ENCODE data around the gene ZNF569. TPM values are rescaled to one million over a fixed set of nuclear protein-coding genes. Genes with fewer than 3 reads are reported as not detected.
A peak's percentile ranks its signal among the peaks of the same experiment; 100 is the strongest.
"Not testable (repeated sequence)": the region's sequence is repeated elsewhere in the genome, so short reads cannot be mapped to it uniquely, and the experiment has no call there.

The ZNF569 gene
- total RNA-seq, 1 donor from 2014 or later, result 1.9 TPM

DNA sequence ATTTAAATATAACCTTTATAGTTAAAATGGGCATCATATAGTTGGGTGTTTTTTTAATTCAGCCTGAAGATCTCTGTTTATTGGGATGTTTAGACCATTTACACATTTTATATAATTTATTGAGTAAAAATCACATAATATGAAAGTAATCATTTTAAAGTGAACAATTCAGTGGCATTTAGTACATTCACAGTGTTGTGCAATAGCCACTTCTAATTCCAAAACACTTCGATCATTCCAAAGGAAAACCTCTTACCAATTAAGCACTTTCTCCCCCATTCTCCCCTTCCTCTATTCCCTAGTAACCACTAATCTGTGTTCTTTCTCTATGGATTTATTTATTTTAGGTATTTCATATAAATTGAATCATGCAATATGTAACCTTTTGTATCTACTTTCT, 66.2 kb downstream of the ZNF569 start:
- ATAC-seq, result no peak

DNA sequence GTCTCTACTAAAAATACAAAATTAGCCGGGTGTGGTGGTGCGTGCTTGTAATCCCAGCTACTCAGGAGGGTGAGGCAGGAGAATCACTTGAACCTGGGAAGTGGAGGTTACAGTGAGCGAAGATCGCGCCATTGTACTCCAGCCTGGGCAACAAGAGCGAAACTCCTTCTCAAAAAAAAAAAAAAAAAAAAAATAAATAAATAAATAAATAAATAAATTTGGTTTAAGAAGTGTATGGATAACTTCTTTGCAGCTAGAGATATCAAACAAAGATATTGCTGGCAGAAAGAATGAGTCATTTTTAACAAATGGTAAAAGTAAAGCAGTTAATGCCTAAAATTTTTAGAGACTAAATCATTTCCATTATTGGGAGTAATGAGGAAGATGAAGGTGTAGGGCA, 75.8 kb downstream of the ZNF569 start:
- ATAC-seq, result not testable (repeated sequence)

DNA sequence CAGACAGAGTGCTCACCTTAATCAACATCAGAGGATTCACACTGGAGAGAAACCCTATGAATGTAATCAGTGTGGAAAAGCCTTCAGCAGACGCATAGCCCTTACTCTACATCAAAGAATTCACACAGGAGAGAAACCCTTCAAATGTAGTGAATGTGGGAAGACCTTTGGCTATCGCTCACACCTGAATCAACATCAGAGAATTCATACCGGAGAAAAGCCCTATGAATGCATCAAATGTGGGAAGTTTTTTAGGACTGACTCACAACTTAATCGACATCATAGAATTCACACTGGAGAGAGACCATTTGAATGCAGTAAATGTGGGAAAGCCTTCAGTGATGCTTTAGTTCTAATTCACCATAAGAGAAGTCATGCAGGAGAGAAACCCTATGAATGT, 78.0 kb downstream of the ZNF569 start:
- ATAC-seq, result no peak

DNA sequence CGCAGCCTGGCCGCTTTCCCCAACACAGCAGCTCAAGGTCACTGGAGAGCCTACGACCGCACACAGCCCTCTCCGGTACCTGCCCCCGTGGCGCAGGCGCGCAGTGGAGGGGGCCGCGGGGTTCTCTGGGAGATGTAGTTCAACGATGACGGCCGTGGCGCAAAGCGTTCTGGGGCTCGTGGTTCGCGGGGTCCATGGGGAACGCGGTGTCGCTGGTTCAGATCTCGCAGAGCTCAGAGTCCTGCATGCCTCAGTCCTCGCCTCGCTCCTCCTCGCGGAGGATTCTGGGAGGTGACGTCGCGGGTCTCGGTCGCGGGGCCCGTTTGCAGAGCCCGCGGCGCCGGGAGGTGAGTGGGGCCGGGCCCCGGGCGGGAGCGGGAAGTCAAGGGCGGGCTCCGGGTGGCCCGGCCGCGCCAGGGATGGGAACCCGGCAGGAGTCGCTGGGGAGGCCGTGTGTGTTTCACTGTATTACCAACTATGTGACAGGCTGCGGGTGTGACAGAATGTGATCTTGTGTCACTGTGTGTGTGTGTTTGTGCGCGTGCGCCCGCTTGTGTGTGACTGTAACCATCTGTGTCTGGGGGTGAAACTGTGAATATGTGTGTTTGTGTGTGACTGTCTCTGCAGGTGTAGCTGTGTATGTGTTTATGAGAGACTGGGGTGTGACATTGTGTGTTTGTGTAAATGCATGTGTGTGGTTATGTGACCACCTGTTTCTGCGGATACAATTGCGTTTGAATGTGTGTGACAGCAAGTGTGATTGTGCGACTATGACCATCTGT, 96.2 kb downstream of the ZNF569 start, which contains the start of gene ZNF527:
ZNF527 (plus strand) TSS at position 220 of the 782 bp plus-strand sequence. CDS start 3,100 bp downstream, outside the sequence.
- ATAC-seq, result peak; percentile 100

DNA sequence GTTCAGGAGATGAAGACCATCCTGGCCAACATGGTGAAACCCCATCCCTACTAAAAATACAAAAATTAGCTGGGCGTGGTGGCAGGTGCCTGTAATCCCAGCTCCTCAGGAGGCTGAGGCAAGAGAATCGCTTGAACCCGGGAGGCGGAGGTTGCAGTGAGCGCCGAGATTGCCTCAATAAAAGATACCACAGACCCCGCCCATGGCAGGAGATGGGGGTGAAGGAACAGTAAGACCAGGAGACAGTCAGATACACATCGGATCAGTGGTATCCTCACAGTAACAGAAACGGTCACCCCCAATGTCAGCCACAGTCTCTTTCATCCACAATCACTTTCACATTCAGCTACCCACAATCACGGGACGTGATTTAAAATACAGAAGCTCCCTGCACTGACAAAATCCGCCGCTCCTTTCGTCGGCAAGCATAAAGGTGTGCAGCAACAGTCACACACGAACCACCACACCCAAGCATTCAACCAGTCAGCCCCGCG, 96.8 kb downstream of the ZNF569 start:
- not testable (repeated sequence) for ATAC-seq

DNA sequence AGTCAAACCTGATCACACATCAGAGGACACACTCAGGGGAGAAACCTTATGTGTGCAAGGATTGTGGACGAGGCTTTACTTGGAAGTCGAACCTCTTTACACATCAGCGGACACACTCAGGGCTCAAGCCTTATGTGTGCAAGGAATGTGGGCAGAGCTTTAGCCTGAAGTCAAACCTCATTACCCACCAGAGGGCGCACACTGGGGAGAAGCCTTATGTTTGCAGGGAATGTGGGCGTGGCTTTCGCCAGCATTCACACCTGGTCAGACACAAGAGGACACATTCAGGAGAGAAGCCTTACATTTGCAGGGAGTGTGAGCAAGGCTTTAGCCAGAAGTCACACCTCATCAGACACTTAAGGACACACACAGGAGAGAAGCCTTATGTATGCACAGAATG, 104.5 kb downstream of the ZNF569 start:
- ATAC-seq, result peak; percentile 17

DNA sequence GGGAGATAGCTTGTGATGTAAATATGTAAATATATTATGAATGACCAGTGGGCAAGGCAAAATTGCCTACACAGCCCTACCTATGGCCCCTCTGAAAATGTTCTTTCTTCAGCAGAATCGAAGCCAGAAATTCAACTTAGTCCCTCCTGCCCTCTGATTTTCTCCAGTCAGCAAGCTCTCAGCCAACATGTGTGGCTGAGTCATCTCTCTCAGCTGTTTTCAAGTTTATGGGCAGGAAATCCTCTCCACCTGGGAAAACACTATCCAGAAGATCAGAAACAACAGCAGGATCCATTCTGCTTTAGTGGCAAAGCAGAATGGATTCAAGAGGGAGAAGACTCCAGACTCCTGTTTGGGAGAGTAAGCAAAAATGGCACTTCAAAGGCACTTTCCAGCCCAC, 105.2 kb downstream of the ZNF569 start:
- no peak for ATAC-seq

Other genes starting within 250 kb of the ZNF569 start
- gene ZNF383, start 249.2 kb downstream of the ZNF569 start, total RNA-seq, result 4.5 TPM
- 1.4 TPM for gene ZNF527, start 96.3 kb downstream of the ZNF569 start, total RNA-seq
- 1.4 TPM for gene ZNF570, start 1.9 kb upstream of the ZNF569 start, total RNA-seq
- 4.4 TPM for gene ZNF793, start 39.5 kb upstream of the ZNF569 start, total RNA-seq
- 2.2 TPM for gene ZNF571, start 127.3 kb upstream of the ZNF569 start, total RNA-seq
- gene ZNF540, start 127.4 kb upstream of the ZNF569 start, total RNA-seq, result 0.68 TPM
- 3.9 TPM for gene ZFP30, start 188.0 kb upstream of the ZNF569 start, total RNA-seq

Data from esophagus mucosa (tissue), 1 donor.